Measurements from ENCODE around the gene RRBP1.

The RRBP1 gene

GRCh38 chr20:17680836-17681725 lies 961 bp downstream of the RRBP1 start:
- peak; percentile 75 for DNase-seq (ENCODE audit: low spot score)

GRCh38 chr20:17679941-17680835 lies 1.9 kb downstream of the RRBP1 start:
- no peak for DNase-seq (ENCODE audit: low spot score)

GRCh38 chr20:17678886-17679285 lies 3.2 kb downstream of the RRBP1 start:
- no peak for DNase-seq (ENCODE audit: low spot score)

DNA sequence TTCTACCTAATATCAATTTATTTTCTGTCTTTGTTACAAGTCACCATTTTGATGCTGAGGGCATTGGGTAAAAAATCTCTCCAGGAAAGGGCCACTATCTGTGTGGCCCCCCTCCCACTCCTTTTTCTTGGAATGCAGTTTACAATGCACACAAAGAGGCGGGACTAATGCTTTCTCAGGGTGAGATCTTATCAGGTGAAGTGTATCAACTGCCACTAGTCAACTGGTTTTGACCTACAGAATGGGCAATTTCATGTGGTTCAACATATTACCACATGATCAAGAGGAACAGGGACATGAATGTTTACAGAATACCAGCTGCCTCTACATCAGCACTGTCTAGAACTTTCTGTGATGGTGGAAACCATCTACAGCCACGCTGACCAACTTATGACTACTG lies 3.7 kb downstream of the RRBP1 start:
- DNase-seq (ENCODE audit: low spot score), result no peak

- DNase-seq (ENCODE audit: low spot score), result no peak
Observed at GRCh38 chr20:17676942-17677341, 5.1 kb downstream of the RRBP1 start.

DNA sequence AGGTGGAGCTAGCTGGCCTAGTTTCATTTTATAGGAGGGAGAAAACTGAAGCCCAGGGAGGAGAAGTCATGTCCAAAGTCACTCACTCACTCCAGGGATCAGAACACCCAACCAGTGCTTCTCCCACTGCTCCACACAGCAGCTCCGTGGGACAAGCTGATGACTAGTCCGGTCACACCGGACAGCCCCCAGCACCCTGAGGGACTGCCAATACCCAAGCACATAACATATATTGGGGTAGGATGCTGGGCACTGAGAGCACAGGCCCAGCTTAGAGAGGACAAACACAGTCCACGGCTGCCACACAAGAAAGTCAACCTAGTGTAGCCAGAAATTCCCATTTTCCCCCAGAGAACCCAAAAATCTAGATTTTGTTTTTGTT lies 5.7 kb downstream of the RRBP1 start:
- DNase-seq (ENCODE audit: low spot score), result no peak

- no peak for DNase-seq (ENCODE audit: low spot score)
Observed at GRCh38 chr20:17675519-17676377, 6.3 kb downstream of the RRBP1 start.

DNA sequence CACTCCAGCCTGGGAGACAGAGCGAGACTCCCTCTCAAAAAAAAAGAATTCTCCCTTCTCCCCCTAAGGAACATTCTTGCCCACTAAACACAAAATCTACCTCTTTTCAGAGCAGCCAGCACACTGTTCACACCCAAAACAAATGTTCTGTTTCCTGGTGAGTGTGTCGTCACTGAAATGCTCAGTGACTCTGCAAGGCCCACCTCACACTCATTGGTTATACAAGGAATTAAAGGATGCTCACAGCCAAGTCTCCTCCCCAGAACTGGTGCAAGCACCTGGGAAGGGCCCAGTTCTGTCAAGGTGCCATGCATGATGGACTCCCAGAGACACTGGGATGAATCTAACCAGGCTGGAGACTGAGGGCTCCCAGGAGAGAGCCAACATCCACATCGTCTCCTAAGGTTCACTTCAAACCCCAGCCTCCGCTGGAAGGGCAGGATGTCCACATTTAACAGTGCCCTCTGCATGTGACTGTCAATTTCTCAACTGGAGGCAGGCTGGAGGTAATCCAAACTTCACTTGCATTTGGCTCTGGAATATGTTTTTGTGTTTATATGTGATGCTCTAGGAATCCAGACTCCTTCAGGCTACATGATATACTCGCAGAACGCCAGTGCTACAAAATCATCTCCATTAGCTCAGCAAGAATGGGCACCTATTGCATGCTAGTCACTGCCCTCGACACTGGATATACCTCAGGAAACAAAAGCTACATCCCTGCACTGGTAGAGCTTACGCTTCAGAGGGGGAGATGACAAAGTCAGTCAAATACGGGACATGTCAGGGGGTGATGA lies 7.1 kb downstream of the RRBP1 start:
- DNase-seq (ENCODE audit: low spot score), result no peak

- DNase-seq (ENCODE audit: low spot score), result no peak
Observed at GRCh38 chr20:17673084-17673483, 9.0 kb downstream of the RRBP1 start.

DNA sequence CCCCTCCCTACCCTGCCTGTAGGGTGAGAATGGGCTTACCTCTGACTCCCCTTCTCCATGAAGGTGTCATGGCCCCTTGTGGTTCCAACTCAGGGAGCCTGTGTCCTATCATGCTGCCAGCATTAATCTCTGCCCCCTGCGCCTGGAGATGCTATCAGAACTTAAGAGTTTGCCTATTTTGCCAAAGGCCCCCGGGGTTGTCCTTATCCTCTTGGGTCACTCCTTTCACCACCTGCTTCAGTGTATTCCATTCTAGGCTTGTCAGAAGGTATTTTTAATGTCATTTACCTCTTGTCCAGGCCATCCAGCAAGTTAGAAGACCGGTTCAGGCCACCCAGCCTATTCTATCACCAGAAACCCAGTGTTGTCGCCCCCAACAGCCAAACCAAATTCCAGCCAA lies 10.5 kb downstream of the RRBP1 start:
- no peak for DNase-seq (ENCODE audit: low spot score)

DNA sequence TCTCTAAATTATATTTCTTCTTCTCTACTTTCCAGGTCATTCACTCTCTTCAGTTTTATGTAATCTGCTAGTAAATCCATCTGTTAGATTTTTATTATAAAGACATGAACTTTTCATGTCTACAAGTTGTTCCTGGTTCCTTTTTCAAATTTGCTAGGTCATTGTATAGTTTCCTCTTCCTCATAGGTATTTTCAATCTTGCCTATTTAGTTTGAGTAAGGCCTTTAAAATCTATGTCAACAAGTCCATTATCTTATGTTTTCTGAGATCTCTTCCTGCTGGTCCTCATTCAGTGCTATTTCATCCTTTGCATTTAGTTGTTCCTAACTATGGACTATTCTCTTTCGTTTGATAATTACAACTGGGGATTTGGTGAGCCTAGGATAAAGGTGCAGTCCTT lies 11.0 kb downstream of the RRBP1 start:
- no peak for DNase-seq (ENCODE audit: low spot score)

DNA sequence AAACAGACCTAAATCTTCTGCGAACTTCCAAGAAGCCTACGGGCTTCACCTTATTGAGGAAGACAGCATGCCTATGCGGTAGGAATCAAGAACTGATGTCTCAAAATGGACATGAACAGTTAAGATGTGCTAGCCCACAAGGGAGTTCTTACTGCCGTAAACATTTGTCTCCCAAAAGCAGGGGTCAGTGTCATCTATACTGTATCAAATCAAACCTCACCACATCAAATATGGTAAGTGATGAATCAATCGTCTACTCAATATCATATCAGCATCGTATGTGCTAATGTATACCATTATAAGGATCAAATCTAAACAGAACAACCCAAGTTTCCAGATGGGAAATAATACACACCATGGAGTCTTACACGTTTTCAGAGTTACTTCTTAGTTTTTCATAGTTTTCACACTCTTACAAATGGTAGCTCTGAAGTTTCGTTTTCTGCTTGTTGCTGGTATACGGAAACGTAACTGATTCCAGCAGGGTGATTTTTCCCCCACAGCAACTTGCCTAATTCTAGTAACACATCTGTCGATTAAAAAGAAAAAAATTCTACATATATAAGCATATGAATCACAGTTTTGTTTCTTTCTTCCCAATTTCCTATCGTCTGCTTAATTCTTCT lies 12.6 kb downstream of the RRBP1 start:
- no peak for DNase-seq (ENCODE audit: low spot score)

DNA sequence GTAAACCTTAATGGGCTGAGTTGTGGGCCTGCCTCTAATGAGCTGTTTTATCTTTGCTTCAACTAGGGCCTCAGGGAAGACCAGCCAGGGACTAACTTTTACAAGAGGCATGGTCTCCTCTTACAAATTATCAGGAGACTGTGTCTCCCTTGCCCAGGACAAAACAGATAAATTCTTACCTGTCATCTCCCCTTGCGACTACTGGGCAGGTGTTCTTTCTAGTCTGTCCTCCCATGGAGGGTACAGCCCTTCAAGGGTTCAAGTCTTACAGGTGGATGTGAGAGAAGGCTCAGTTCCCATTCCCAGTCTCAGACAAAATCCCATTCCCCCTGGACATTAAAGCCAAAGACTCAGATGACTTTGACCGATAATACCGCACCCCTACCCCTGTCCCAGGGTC lies 13.6 kb downstream of the RRBP1 start:
- no peak for DNase-seq (ENCODE audit: low spot score)

GRCh38 chr20:17667445-17667844 lies 14.6 kb downstream of the RRBP1 start:
- no peak for DNase-seq (ENCODE audit: low spot score)

DNA sequence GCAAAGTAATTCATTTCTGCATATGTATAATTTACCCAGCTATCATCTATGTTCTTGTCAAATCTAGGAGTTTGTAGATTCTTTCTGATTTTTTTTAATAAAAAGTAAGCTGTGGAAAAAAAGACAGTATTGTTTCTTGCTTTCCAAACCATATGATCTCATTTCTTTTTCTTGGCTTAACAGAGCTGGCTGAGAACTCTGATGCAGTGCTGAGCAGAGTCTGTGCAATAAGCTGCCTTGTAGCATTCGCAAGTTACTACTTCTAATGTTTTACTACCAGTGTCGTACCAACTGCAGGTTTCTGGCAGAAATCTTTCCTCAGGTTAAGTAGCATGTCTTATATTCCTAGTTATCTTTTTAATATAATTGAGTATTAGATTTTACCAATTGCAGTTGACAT lies 15.6 kb downstream of the RRBP1 start:
- DNase-seq (ENCODE audit: low spot score), result no peak

GRCh38 chr20:17665756-17666155 lies 16.3 kb downstream of the RRBP1 start:
- no peak for DNase-seq (ENCODE audit: low spot score)

- DNase-seq (ENCODE audit: low spot score), result no peak
Observed at GRCh38 chr20:17664025-17664633, 17.9 kb downstream of the RRBP1 start.

- no peak for DNase-seq (ENCODE audit: low spot score)
Observed at GRCh38 chr20:17663486-17663885, 18.6 kb downstream of the RRBP1 start.

DNA sequence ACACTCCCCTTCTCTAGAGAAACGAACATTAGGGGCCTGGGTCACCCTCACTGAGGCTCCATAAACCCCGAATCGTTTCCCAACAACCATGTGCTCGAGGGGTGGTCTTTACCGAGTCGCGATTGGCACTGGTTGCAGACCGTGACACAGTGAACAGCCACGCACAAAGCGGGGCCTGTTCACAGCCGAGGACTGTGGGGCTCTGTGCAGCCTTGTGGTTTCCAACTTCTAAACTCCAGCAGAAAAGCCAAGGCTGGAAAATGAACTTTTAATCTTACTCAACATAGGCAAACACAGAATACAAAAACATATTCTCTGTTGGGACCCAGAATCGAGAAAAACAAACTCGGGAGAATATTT lies 19.0 kb downstream of the RRBP1 start:
- DNase-seq (ENCODE audit: low spot score), result no peak

DNA sequence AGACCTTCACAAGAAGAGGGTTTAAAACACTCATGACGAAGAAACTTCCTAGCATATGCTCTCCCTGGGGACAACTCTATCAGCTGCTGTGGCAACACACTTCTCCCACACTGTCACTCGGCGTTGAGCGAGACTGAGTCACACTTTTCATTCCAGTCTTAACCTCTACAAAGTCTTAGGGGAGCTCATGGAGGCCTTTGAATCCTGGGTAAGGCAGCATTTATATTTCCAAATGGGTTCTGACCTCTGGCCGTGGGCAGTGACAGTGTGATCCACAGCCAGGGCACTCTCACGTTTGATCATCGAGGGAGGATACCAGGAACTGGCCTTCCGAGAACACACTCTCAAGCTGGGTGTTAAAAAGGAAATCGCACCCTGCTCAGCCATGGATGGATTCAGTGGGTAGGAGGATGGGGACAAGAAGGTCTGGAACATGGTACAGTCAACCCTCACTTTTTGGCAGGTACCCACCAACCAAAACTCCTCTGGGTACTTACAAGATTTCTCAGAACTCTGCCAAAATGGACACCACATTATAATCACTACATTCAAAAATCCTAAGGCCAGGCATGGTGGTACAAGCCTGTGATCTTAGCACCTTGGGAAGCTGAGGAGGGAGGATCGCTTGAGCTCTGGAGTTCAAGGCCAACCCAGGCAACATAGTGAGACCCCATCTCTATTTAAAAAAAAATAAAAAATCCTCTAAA lies 19.6 kb downstream of the RRBP1 start:
- no peak for DNase-seq (ENCODE audit: low spot score)
